NCI-H1930 (cell line): ENCODE data around the gene MTMR2.

ENCODE experiments used
- DNase-seq, 2 experiments: peaks; one replicate each; lab custom pipeline; 2025; lab: John Stamatoyannopoulos, UW

The MTMR2 gene

DNA sequence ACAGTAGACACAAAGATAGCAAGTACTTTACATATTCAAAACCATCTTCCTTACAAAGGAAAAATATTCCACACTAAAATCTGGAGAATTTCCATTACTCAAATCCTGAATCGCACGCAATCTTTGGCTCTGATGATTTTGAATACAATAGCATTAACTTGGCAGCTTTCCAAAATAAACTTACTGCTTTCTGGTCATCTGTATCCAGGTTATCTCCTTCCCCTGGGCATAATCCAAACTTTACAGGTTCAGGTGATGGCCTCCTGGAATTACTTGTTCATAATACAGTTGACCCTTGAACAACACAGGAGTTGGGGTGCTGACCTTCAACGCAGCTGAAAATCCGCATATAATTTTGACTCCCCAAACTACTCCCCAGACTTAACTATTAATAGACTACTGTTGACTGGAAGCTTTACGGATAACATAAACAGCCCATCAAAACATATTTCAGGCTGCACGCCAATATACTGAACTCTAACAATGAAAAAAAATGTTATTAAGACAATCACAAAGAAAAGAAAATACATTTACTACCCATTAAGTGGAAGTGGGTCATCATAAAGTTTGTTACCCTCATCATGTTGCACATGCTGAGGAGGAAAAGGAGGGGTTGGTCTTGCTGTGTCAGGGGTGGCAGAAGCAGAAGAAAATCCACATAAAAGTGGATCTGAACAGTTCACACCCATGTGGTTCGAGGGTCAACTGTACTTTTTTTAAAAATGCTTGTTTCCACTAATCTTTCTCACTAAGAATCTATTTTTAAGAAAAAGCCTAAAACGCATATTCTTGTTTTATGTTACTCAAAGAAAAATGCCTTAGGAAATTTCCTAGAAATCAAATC, 6.5 kb downstream of the MTMR2 start:
- peak; percentile 60 to 86 for DNase-seq

GRCh38 chr11:95916049-95916448, 7.9 kb downstream of the MTMR2 start:
- no peak for DNase-seq

GRCh38 chr11:95915051-95915450, 8.9 kb downstream of the MTMR2 start:
- no peak for DNase-seq

DNA sequence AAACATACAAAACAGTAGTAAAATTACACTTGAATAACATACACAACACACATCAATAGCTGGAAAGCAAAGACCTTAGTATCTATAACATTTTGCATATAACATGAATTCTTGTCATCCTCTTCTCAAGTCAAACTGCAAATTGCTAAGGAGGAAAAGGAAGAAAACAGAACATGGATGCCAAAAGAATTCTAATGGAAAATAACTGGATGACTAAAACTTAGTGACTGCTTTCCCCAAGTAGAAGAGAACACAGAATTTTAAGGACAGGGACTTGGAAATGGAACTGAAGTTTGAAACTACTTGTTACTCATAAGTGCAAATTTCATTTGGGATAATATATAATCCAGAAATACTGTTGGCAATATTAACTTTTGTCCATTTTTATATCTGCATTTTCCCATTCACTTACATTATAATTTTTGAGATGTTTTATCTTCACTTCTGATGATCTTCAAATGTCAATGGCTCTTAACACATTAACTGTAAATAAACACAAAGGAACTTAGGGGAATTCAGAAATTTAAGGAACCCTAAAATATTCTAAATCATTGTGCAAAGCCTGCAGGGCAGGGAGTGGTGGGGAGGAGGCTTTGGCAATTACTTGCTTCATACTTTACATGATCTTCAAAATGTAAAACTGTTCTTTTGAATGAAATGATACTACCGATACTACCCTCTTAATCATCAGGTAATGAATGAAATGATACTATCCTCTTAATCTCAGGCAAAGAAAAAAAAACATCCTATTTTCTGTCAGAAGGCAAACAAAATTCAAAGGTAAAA, 9.9 kb downstream of the MTMR2 start:
- no peak for DNase-seq

DNA sequence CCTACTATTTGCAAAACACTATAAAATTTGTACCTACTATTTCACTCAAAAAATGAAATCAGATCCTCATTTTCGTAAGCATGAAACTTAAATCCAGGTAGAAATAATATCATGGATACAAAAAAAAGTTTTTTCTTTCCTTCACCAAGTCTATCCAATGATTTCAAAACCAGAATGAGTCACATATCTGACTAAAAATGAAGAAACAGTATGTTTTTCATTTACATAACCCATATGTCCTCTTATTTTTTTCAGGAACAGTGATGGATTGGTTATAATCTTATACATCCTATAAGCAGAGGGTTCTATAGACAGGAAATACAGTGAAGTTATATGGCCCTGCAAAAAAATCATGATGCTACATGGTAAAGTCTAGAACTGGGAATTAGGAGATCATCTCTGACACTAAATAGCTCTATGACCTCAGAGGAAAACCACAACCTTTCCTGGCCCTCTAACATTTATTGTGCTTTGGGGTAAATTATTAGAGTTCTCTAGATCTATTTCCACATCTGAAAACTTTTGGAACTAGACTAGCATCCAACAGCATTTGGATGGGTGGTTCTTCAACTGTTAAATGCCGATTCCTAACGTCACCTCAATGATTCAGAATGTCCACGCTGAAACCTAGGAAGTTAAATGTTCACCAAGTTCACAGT, 10.9 kb downstream of the MTMR2 start:
- DNase-seq = no peak

GRCh38 chr11:95911369-95911759, 12.5 kb downstream of the MTMR2 start:
- DNase-seq = no peak

GRCh38 chr11:95910638-95911368, 13.1 kb downstream of the MTMR2 start:
- no peak for DNase-seq

- no peak for DNase-seq
These were observed 15.1 kb downstream of the MTMR2 start for GRCh38 chr11:95908826-95909225.

DNA sequence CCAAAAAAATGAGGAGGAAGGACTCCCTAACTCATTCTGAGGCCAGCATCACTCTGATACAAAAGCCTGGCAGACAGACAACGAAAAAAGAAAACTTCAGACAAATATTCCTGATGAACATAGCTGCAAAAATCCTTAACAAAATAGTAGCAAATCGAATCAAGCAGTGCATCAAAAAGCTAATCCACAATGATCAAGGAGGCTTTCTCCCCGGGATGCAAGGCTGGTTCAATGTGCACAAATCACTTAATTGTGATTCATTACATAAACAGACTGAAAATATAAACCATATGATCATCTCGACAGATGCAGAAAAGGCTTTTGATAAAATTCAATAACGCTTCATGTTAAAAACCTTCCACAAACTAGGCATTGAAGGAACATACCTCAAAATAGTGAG, 16.4 kb downstream of the MTMR2 start:
- DNase-seq = no peak

DNA sequence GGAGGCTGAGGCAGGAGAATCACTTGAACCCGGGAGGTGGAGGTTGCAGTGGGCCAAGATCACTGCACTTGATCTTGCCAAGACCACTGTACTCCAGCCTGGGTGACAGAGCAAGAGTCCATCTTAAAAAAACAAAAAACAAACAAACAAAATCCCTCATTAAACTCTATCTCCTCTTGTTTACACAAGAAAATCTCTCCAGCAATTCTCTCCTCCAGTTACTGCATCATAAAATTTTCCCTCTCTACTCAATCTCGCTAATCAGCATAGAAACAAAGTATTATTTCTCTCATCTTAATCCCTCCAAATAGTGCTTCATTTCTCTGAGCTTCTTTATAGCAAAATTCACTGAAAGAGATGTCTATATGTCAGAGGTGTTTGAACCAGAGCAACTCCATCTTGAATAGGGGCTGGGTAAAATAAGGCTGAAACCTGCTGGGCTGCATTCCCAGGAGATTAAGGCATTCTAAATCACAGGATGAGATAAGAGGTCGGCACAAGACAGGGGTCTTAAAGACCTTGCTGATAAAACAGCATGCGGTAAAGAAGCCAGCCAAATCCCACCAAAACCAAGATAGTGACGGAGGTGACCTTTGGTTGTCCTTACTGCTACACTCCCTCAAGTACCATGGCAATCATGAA, 19.8 kb downstream of the MTMR2 start:
- DNase-seq = no peak

- DNase-seq = no peak
These were observed 25.1 kb downstream of the MTMR2 start for GRCh38 chr11:95898782-95899181.

DNA sequence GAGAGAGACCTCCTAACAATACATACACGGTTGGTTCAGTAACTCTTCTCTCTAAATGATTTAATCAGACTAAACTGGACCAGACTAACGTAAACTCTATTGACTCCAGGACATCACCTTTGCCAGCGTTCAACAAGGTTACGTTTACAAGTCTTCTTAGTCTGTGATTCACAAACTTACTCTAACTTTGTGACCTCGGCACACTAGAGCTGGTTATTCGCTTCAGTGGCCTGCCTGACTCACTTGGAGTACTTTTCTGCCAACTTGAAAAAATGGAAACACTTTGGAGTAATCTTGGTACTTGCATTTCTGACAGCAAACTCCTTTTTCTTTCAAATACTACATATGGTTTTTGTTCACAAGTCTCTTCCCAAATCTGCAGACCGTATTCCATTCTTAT, 26.2 kb downstream of the MTMR2 start:
- no peak for DNase-seq

GRCh38 chr11:95895815-95896214, 28.1 kb downstream of the MTMR2 start:
- DNase-seq = no peak

- no peak for DNase-seq
These were observed 30.9 kb downstream of the MTMR2 start for GRCh38 chr11:95892892-95893570.

- DNase-seq = no peak
These were observed 31.4 kb downstream of the MTMR2 start for GRCh38 chr11:95892492-95892891.

DNA sequence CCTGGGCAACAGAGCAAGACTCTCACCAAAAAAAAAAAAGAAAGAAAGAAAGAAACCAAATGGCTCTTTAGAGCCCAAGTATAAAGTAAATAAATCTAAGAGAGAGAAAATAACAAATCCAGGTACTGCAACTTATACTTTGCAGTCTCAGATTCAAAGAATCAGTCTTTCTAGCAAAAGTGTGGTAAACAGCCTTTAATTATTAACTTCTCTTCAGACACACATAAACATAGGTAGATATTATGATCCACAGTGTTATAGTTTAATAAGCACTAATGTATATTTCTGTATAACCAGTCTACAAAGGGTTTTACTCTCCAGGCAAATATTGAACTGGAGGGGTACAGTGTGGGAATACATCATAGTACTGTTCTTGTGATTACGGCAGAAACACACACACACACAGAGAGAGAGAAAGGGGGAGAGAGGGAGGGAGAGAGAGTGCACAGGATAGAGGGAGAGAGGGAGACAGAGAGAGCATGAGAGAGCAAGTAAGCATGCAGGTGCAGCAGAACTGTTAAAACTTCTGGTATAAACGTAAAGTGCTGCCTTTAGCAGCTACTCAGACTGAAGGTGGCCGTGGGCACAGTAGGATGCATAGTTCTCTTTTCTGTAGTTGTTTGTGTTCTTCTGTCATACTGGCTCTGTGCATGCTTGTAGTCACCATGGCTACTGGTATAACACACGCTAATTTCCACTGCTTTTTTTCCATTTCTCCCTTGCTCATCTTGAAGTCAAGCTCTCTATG, 32.3 kb downstream of the MTMR2 start:
- DNase-seq = no peak

DNA sequence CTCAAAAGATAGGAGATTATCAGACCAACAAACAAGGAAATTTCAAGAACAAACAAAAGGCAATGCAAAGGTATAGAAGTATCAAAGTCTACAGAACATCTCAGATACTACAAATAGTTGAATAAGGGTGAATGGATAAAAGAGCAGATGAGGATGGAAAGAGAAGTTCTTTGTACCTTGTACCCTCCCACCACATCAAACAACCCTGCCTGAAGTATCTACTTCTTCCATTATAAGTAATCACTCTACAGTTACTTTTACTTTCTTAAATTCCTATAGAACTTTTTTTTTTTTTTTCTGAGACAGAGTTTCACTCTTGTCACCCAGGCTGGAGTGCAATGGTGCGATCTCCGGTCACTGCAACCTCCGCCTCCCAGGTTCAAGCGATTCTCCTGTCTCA, 35.1 kb downstream of the MTMR2 start:
- DNase-seq = no peak

GRCh38 chr11:95888439-95888838, 35.5 kb downstream of the MTMR2 start:
- DNase-seq = no peak

DNA sequence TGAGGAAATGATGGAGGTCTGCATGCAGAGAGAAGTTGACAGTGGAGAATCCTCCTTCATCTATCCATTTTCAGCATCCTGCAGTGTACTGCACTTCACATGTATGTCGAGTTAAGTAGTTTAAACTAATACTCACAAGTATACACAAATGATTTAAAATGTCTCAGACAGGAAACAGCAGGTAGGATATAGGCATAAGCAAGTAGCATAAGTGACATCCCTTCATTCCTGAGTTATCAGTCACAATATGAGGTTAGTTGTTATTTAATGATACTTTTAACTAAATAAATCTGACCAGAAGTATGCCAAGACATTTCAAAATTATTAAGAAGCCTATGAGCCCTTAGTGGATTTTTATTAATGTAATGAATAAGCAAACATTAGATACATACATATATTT, 37.4 kb downstream of the MTMR2 start:
- no peak for DNase-seq

DNA sequence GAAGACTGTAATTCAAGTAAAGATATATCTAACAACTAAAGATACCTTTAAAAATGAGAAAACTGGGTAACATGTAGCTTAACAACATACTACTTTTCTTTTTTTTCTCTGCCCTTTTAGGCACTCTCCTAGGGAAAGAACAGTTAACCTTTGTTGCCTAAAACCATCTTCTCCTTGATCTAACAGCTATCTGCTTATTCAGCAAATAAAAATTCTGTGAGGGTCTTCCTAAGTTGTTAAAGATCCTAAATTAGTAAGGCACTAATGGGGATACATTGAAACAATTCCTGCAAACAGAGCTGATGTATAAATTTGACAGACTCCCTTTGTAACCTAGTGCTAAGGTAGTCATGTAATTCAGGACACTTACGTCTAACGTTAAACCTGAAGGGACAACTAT, 39.1 kb downstream of the MTMR2 start:
- DNase-seq = no peak
